Measurements from ENCODE around the gene TP53BP2.

DNA sequence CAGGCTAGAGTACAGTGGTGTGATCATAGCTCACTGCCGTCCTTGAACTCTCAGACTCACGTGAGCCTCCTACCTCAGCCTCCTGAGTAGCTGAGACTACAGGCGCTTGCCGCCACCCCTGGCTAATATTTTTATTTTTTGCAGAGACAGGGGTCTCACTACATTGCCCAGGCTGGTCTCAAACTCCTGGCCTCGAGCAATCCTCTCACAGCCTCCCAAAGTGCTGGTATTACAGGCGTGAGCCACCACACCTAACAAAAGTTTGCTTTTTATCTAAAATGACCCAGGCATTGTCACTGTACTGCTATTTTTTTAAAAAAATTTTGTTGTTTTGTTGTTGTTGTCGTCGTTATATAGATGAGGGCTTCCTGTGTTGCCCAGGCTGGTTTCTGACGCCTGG, 87.0 kb downstream of the TP53BP2 start:
- no peak for TF ChIP-seq EZH2 (IDR thresholded peaks at IDR 0.05; ENCODE audit: insufficient read depth, low read length)
- TF ChIP-seq, protein P1, sequence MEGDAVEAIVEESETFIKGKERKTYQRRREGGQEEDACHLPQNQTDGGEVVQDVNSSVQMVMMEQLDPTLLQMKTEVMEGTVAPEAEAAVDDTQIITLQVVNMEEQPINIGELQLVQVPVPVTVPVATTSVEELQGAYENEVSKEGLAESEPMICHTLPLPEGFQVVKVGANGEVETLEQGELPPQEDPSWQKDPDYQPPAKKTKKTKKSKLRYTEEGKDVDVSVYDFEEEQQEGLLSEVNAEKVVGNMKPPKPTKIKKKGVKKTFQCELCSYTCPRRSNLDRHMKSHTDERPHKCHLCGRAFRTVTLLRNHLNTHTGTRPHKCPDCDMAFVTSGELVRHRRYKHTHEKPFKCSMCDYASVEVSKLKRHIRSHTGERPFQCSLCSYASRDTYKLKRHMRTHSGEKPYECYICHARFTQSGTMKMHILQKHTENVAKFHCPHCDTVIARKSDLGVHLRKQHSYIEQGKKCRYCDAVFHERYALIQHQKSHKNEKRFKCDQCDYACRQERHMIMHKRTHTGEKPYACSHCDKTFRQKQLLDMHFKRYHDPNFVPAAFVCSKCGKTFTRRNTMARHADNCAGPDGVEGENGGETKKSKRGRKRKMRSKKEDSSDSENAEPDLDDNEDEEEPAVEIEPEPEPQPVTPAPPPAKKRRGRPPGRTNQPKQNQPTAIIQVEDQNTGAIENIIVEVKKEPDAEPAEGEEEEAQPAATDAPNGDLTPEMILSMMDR (IDR thresholded peaks at IDR 0.05; ENCODE audit: insufficient read depth, low read depth, low read length), result no peak

Measured in astrocyte (in vitro differentiated cells and primary cell).